NB4 (cell line): ENCODE results near the gene SOCS7.

ENCODE experiments used
- CTCF ChIP-seq: IDR thresholded peaks from one replicate; pipeline ENCODE4 v1.5.1; 2012; ENCODE audit warnings: low read depth, low read length
- POLR2A ChIP-seq: IDR thresholded peaks from 2 replicates; pipeline ENCODE4 v1.6.1; 2011; ENCODE audit warnings: mild to moderate bottlenecking; ENCODE audit not compliant: insufficient read length; ENCODE audit errors: extremely low read depth

GRCh38 chr17:38425031-38425430 is 73.4 kb downstream of the SOCS7 start:
- TF ChIP-seq CTCF (no peak), POLR2A (no peak)
